22Rv1 (cell line): Measurements from ENCODE around the gene VANGL2.

Source experiments
- ZFX ChIP-seq: fragments of 450-650 bp; IDR thresholded peaks from 2 replicates; pipeline ENCODE4 v1.6.1; 2017; ENCODE audit warnings: antibody characterized with exemption, borderline replicate concordance
- TF ChIP-seq, protein P1 (sequence below): fragments of 450-650 bp; IDR thresholded peaks from 2 replicates; pipeline ENCODE4 v1.5.1; 2017; ENCODE audit warnings: mild to moderate bottlenecking

DNA sequence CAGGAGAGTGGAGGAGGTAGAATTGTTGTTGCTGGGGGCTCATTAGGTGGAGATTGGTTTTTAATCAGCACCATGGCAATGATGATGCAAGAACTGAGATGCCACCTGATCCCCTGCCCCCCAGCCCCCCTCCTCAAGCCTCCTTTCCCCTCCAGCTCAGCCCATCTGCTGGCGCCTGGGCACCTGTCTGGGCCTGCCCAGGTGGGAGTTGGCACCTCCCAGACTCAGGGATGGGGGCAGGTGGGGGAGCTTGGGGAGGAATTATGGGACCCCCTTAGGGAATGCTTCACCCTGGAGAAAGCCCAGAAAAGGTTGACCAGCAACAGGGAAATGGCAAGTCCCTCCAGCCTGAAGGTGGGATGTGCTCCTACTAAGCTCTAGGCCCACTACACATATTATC is 35.0 kb upstream of the VANGL2 start:
- TF ChIP-seq, protein P1, sequence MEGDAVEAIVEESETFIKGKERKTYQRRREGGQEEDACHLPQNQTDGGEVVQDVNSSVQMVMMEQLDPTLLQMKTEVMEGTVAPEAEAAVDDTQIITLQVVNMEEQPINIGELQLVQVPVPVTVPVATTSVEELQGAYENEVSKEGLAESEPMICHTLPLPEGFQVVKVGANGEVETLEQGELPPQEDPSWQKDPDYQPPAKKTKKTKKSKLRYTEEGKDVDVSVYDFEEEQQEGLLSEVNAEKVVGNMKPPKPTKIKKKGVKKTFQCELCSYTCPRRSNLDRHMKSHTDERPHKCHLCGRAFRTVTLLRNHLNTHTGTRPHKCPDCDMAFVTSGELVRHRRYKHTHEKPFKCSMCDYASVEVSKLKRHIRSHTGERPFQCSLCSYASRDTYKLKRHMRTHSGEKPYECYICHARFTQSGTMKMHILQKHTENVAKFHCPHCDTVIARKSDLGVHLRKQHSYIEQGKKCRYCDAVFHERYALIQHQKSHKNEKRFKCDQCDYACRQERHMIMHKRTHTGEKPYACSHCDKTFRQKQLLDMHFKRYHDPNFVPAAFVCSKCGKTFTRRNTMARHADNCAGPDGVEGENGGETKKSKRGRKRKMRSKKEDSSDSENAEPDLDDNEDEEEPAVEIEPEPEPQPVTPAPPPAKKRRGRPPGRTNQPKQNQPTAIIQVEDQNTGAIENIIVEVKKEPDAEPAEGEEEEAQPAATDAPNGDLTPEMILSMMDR, result no peak
- no peak for TF ChIP-seq ZFX
